WTC11 (cell line): Measurements from ENCODE around the gene LIN9. TPM values are rescaled to one million over a fixed set of nuclear protein-coding genes. Genes with fewer than 3 reads are reported as not detected.

Experiments
- ATAC-seq: fragments of 200-7000 bp; cut with Tn5 transposase; 2 replicates; pipeline ENCODE4 v1.10.0; 2021; ENCODE audit warnings: mild to moderate bottlenecking, moderate library complexity
- CTCF ChIA-PET: fragments of 300-600 bp; sonication (Branson Sonifier 250); formaldehyde crosslinking; loops from one replicate; lab custom pipeline; 2021; ENCODE audit warnings: antibody characterized with exemption; lab: Charles Lee
- POLR2A ChIA-PET: fragments of 350-600 bp; sonication (Branson Sonifier 250); formaldehyde crosslinking; loops from one replicate; lab custom pipeline; 2021; ENCODE audit warnings: antibody characterized with exemption; lab: Charles Lee
- DNase-seq: peaks from one replicate; pipeline ENCODE4 v3.0.0; 2021; ENCODE audit warnings: low spot score
- H3K27ac Mint-ChIP-seq: 2 replicates; pipeline ENCODE4 v1.8.0; 2021; ENCODE audit warnings: mixed read lengths
- H3K27me3 Mint-ChIP-seq: 2 replicates; pipeline ENCODE4 v1.8.0; 2021; ENCODE audit warnings: low read depth, mild to moderate bottlenecking, moderate library complexity, mixed read lengths
- H3K36me3 Mint-ChIP-seq: 2 replicates; pipeline ENCODE4 v1.8.0; 2021; ENCODE audit warnings: mixed read lengths
- H3K4me1 Mint-ChIP-seq: 2 replicates; pipeline ENCODE4 v1.8.0; 2022; ENCODE audit warnings: mixed read lengths
- H3K4me3 Mint-ChIP-seq: 2 replicates; pipeline ENCODE4 v1.8.0; 2021; ENCODE audit warnings: mild to moderate bottlenecking, moderate library complexity, mixed read lengths
- H3K9me3 Mint-ChIP-seq: 2 replicates; pipeline ENCODE4 v1.8.0; 2021; ENCODE audit warnings: mixed read lengths
- ELF4 ChIP-seq: sonication (generic); formaldehyde crosslinking; IDR thresholded peaks from 2 replicates; pipeline ENCODE4 v1.8.1; 2022; ENCODE audit warnings: low read depth, mild to moderate bottlenecking, moderate library complexity, missing genetic modification reagents
- HMGA2 ChIP-seq: fragments of 250-450 bp; sonication (Bioruptor Pico); IDR thresholded peaks from 2 replicates; pipeline ENCODE4 v1.4.0; 2021; ENCODE audit warnings: mild to moderate bottlenecking, moderate library complexity
- MXD4 ChIP-seq: fragments of 250-450 bp; sonication (Bioruptor Pico); IDR thresholded peaks from 2 replicates; pipeline ENCODE4 v1.8.0; 2021; ENCODE audit warnings: mild to moderate bottlenecking, moderate library complexity, borderline replicate concordance
- NFYB ChIP-seq: sonication (generic); formaldehyde crosslinking; conservative IDR thresholded peaks from 2 replicates; pipeline ENCODE4 v1.8.0; 2022; ENCODE audit warnings: low read depth, missing genetic modification reagents
- NR2C2 ChIP-seq: sonication (generic); formaldehyde crosslinking; IDR thresholded peaks from 2 replicates; pipeline ENCODE4 v1.8.0; 2022; ENCODE audit warnings: mild to moderate bottlenecking, missing genetic modification reagents
- SOX15 ChIP-seq: fragments of 250-450 bp; sonication (Bioruptor Pico); IDR thresholded peaks from 2 replicates; pipeline ENCODE4 v1.9.0; 2021; ENCODE audit warnings: mild to moderate bottlenecking
- TCF7 ChIP-seq: sonication (generic); formaldehyde crosslinking; IDR thresholded peaks from 2 replicates; pipeline ENCODE4 v1.8.0; 2022; ENCODE audit warnings: mild to moderate bottlenecking, low read depth, missing genetic modification reagents, moderate library complexity
- TP53 ChIP-seq: sonication (generic); formaldehyde crosslinking; IDR thresholded peaks from 2 replicates; pipeline ENCODE4 v1.8.1; 2023; ENCODE audit warnings: mild to moderate bottlenecking, missing genetic modification reagents
- ZBTB21 ChIP-seq: sonication (generic); formaldehyde crosslinking; IDR thresholded peaks from 2 replicates; pipeline ENCODE4 v1.8.1; 2023; ENCODE audit warnings: mild to moderate bottlenecking, missing genetic modification reagents, borderline replicate concordance
- ZNF317 ChIP-seq: sonication (generic); formaldehyde crosslinking; IDR thresholded peaks from 2 replicates; pipeline ENCODE4 v1.8.1; 2023; ENCODE audit warnings: low read depth, mild to moderate bottlenecking, moderate library complexity, missing genetic modification reagents, borderline replicate concordance
- ZNF396 ChIP-seq: fragments of 250-450 bp; sonication (Bioruptor Pico); IDR thresholded peaks from 2 replicates; pipeline ENCODE4 v1.8.0; 2021; ENCODE audit warnings: mild to moderate bottlenecking, moderate library complexity, borderline replicate concordance
- ZNF416 ChIP-seq: fragments of 250-450 bp; sonication (Bioruptor Pico); IDR thresholded peaks from 2 replicates; pipeline ENCODE4 v1.9.0; 2021; ENCODE audit warnings: mild to moderate bottlenecking, inconsistent platforms
- total RNA-seq: library from RNA; stranded (reverse); gene quantifications from 3 replicates; pipeline ENCODE4 v1.2.3, GENCODE V29; 2021
- TF ChIP-seq, protein P1 (sequence below): sonication (generic); formaldehyde crosslinking; IDR thresholded peaks from 2 replicates; pipeline ENCODE4 v1.8.1; 2022; ENCODE audit warnings: low read depth, mild to moderate bottlenecking, moderate library complexity, missing genetic modification reagents, borderline replicate concordance
- TF ChIP-seq, protein P2 (sequence below): fragments of 200-600 bp; IDR thresholded peaks from 2 replicates; pipeline ENCODE4 v1.8.0; 2022; ENCODE audit warnings: antibody characterized with exemption
- TF ChIP-seq, protein P3 (sequence below): sonication (generic); formaldehyde crosslinking; IDR thresholded peaks from 2 replicates; pipeline ENCODE4 v1.8.1; 2023; ENCODE audit warnings: mild to moderate bottlenecking, missing genetic modification reagents, moderate library complexity
- TF ChIP-seq, protein P4 (sequence below): sonication (generic); formaldehyde crosslinking; IDR thresholded peaks from 2 replicates; pipeline ENCODE4 v1.8.1; 2022; ENCODE audit warnings: low read depth, missing genetic modification reagents, borderline replicate concordance
- TF ChIP-seq, protein P5 (sequence below): sonication (generic); formaldehyde crosslinking; IDR thresholded peaks from 2 replicates; pipeline ENCODE4 v1.8.0; 2022; ENCODE audit warnings: mild to moderate bottlenecking, missing genetic modification reagents
- TF ChIP-seq, protein P6 (sequence below): fragments of 250-450 bp; sonication (Bioruptor Pico); IDR thresholded peaks from 2 replicates; pipeline ENCODE4 v1.8.0; 2021; ENCODE audit warnings: mild to moderate bottlenecking

Gene LIN9
- total RNA-seq, 1 experiment from 2014 or later, result 15.7 TPM

DNA sequence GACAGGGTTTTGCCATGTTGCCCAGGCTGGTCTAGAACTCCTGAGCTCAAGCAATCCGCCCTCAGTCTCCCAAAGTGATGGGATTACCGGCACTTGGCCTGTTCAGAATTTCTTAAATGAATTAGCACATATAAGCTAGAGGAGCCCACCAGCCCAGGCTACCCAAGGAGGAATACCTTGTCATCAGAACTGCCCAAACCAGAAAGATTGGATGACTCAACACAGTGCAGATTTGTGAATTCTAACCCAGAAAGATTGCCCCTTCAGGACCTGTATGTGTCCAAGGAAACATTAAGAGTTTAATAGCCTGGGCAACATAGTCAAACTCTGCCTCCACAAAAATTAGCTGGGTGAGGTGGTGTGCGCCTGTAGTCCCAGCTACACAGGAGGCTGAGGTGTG is 14.0 kb upstream of the LIN9 start (continued):
- TF ChIP-seq ZNF396 (CRISPR knock-in tag) (no peak), SOX15 (CRISPR knock-in tag) (no peak), NR2C2 (no peak)
- TF ChIP-seq, all 79 proteins: peak for 0

DNA sequence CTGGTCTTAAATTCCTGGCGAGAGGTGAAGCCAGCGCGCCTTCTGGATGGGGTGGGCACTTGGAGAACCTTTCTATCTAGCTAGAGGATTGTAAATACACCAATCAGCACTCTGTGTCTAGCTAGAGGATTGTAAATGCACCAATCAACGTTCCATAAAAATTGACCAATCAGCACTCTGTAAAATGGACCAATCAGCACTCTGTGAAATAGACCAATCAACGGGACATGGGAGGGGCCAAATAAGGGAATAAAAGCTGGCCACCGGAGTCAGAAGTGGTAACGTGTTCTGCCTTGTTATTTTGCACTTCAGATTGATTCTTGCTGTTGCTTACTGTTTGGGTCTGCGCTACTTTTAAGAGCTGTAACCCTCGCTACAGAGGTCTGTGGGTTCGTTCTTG is 12.0 kb upstream of the LIN9 start:
- Mint-ChIP-seq H3K9me3 (peaks cover 12% of the 10 kb centered on the region), H3K4me1 (no peaks in the 10 kb centered on the region), H3K4me3 (no peak overlapping the region), H3K27me3 (peaks cover 7% of the 10 kb centered on the region; the same call in 1 of the 2 replicates), H3K27ac (no peak overlapping the region), H3K36me3 (no peaks in the 10 kb centered on the region)
- ATAC-seq (no peak), DNase-seq (no peak)
- POLR2A ChIA-PET, result no interaction called here
- TF ChIP-seq, protein P1, sequence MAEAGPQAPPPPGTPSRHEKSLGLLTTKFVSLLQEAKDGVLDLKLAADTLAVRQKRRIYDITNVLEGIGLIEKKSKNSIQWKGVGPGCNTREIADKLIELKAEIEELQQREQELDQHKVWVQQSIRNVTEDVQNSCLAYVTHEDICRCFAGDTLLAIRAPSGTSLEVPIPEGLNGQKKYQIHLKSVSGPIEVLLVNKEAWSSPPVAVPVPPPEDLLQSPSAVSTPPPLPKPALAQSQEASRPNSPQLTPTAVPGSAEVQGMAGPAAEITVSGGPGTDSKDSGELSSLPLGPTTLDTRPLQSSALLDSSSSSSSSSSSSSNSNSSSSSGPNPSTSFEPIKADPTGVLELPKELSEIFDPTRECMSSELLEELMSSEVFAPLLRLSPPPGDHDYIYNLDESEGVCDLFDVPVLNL (CRISPR knock-in tag), result no peak
- TF ChIP-seq, protein P2, sequence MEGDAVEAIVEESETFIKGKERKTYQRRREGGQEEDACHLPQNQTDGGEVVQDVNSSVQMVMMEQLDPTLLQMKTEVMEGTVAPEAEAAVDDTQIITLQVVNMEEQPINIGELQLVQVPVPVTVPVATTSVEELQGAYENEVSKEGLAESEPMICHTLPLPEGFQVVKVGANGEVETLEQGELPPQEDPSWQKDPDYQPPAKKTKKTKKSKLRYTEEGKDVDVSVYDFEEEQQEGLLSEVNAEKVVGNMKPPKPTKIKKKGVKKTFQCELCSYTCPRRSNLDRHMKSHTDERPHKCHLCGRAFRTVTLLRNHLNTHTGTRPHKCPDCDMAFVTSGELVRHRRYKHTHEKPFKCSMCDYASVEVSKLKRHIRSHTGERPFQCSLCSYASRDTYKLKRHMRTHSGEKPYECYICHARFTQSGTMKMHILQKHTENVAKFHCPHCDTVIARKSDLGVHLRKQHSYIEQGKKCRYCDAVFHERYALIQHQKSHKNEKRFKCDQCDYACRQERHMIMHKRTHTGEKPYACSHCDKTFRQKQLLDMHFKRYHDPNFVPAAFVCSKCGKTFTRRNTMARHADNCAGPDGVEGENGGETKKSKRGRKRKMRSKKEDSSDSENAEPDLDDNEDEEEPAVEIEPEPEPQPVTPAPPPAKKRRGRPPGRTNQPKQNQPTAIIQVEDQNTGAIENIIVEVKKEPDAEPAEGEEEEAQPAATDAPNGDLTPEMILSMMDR, result no peak
- peak; percentile 43; the same call in 1 of the 2 replicates for TF ChIP-seq NFYB
- no peak for TF ChIP-seq ZNF317 (CRISPR knock-in tag)
- no peak for TF ChIP-seq ELF4 (CRISPR knock-in tag)
- TF ChIP-seq HMGA2 (CRISPR knock-in tag), result no peak
- no peak for TF ChIP-seq ZBTB21 (CRISPR knock-in tag)
- CTCF ChIA-PET, result no interaction called here

DNA sequence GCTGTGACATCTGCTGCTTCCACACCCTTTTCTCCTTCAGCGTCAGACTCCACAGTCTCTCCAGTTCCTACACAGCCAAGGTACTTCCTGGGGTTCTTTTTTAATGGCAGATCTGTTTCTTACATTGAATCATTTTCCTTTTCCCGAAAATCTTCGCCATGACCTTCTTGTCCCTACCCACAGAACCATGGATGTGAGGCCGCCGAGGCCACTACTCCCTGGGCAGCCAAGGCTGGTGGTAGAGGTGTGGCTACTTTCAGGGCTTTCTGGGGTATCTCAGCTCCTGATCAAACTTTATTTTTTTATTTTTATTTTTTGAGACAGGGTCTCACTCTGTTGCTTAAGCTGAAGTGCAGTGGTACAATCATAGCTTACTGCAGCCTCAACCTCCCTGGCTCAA is 9.5 kb upstream of the LIN9 start:
- CTCF ChIA-PET, result interaction anchor here (0.8 kb wide), 1 partner anchor 8 kb away, joined by 3 read pairs; no protein-coding TSS in a partner anchor

DNA sequence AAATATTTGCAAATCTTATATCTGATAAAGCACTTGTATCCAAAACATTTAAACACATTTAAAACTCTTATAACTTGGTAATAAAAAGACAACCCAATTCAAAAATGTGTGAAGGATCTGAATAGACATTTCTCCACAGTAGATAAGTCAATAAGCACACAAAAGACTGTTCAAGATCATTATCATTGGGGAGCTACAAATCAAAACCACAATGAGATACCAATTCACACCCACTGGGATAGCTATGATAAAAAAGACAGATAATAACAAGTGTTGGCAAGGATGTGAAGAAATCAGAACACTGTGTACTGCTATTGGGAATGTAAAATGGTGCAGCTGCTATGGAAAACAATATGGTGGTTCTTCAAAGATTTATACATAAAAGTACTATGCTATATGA is 5.1 kb upstream of the LIN9 start:
- H3K27me3 Mint-ChIP-seq, result peaks cover 26% of the 10 kb centered on the region
- H3K4me1 Mint-ChIP-seq, result peaks cover 9% of the 10 kb centered on the region
- DNase-seq, result no peak
- ATAC-seq, result no peak
- no peak overlapping the region for H3K4me3 Mint-ChIP-seq
- no peaks in the 10 kb centered on the region for H3K36me3 Mint-ChIP-seq
- ChIA-PET CTCF (interaction anchor here (1.5 kb wide), 1 partner anchor 94 kb away, joined by 3 read pairs; the partner anchor contains the start of gene PARP1), POLR2A (interaction anchor here (0.6 kb wide), 1 partner anchor 174 kb away, joined by 3 read pairs; no protein-coding TSS in a partner anchor)
- H3K27ac Mint-ChIP-seq, result no peak overlapping the region
- no peaks in the 10 kb centered on the region; the same call in 1 of the 2 replicates for H3K9me3 Mint-ChIP-seq
- TF ChIP-seq, protein P3, sequence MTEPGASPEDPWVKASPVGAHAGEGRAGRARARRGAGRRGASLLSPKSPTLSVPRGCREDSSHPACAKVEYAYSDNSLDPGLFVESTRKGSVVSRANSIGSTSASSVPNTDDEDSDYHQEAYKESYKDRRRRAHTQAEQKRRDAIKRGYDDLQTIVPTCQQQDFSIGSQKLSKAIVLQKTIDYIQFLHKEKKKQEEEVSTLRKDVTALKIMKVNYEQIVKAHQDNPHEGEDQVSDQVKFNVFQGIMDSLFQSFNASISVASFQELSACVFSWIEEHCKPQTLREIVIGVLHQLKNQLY, result no peak
- TF ChIP-seq, protein P4, sequence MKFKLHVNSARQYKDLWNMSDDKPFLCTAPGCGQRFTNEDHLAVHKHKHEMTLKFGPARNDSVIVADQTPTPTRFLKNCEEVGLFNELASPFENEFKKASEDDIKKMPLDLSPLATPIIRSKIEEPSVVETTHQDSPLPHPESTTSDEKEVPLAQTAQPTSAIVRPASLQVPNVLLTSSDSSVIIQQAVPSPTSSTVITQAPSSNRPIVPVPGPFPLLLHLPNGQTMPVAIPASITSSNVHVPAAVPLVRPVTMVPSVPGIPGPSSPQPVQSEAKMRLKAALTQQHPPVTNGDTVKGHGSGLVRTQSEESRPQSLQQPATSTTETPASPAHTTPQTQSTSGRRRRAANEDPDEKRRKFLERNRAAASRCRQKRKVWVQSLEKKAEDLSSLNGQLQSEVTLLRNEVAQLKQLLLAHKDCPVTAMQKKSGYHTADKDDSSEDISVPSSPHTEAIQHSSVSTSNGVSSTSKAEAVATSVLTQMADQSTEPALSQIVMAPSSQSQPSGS (CRISPR knock-in tag), result no peak
- TF ChIP-seq, protein P5, sequence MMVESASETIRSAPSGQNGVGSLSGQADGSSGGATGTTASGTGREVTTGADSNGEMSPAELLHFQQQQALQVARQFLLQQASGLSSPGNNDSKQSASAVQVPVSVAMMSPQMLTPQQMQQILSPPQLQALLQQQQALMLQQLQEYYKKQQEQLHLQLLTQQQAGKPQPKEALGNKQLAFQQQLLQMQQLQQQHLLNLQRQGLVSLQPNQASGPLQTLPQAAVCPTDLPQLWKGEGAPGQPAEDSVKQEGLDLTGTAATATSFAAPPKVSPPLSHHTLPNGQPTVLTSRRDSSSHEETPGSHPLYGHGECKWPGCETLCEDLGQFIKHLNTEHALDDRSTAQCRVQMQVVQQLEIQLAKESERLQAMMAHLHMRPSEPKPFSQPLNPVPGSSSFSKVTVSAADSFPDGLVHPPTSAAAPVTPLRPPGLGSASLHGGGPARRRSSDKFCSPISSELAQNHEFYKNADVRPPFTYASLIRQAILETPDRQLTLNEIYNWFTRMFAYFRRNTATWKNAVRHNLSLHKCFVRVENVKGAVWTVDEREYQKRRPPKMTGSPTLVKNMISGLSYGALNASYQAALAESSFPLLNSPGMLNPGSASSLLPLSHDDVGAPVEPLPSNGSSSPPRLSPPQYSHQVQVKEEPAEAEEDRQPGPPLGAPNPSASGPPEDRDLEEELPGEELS (CRISPR knock-in tag), result no peak
- TF ChIP-seq ZNF416 (CRISPR knock-in tag), result no peak
- TF ChIP-seq TP53, result no peak
- TF ChIP-seq, protein P6, sequence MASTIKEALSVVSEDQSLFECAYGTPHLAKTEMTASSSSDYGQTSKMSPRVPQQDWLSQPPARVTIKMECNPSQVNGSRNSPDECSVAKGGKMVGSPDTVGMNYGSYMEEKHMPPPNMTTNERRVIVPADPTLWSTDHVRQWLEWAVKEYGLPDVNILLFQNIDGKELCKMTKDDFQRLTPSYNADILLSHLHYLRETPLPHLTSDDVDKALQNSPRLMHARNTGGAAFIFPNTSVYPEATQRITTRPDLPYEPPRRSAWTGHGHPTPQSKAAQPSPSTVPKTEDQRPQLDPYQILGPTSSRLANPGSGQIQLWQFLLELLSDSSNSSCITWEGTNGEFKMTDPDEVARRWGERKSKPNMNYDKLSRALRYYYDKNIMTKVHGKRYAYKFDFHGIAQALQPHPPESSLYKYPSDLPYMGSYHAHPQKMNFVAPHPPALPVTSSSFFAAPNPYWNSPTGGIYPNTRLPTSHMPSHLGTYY, result no peak
- TF ChIP-seq MXD4 (CRISPR knock-in tag), result no peak
- no peak for TF ChIP-seq TCF7 (CRISPR knock-in tag)

More for the DNA sequence above, 9.5 kb upstream of the LIN9 start:
- H3K36me3 Mint-ChIP-seq, result no peaks in the 10 kb centered on the region
- DNase-seq, result no peak
- peaks cover 4% of the 10 kb centered on the region for H3K27me3 Mint-ChIP-seq
- no peaks in the 10 kb centered on the region for H3K4me1 Mint-ChIP-seq
- POLR2A ChIA-PET, result interaction anchor here (1.4 kb wide), 1 partner anchor 10 kb away, joined by 4 read pairs; the partner anchor contains the start of gene LIN9
- H3K27ac Mint-ChIP-seq, result no peak overlapping the region
- TF ChIP-seq, protein P5 (CRISPR knock-in tag), result no peak
- H3K4me3 Mint-ChIP-seq, result no peak overlapping the region
- ATAC-seq, result no peak
- peaks cover 12% of the 10 kb centered on the region for H3K9me3 Mint-ChIP-seq
